Measurements from ENCODE around the gene PGAP2.
"Not testable (repeated sequence)": the region's sequence is repeated elsewhere in the genome, so short reads cannot be mapped to it uniquely, and the experiment has no call there.

The PGAP2 gene

GRCh38 chr11:3807909-3808860 is at the start of gene PGAP2:
Gene PGAP2, plus strand, starts transcription at chr11:3808560. Its CDS starts 2,700 bp downstream, at chr11:3811260.
- DNase-seq: peak; percentile 65

GRCh38 chr11:3764266-3764665 is 44.1 kb upstream of the PGAP2 start:
- no peak for DNase-seq

GRCh38 chr11:3766836-3767235 is 41.5 kb upstream of the PGAP2 start:
- DNase-seq: not testable (repeated sequence)

- DNase-seq: no peak
Measured at GRCh38 chr11:3767536-3767935, 40.8 kb upstream of the PGAP2 start.

GRCh38 chr11:3773180-3773579 is 35.2 kb upstream of the PGAP2 start:
- no peak for DNase-seq

GRCh38 chr11:3775736-3776406 is 32.5 kb upstream of the PGAP2 start:
- DNase-seq: no peak

- DNase-seq: no peak
Measured at GRCh38 chr11:3781423-3781822, 26.9 kb upstream of the PGAP2 start.

GRCh38 chr11:3782963-3783362 is 25.4 kb upstream of the PGAP2 start:
- DNase-seq: no peak

- DNase-seq: no peak
Measured at GRCh38 chr11:3783611-3784010, 24.7 kb upstream of the PGAP2 start.

GRCh38 chr11:3786781-3787428 is 21.5 kb upstream of the PGAP2 start:
- DNase-seq: no peak

GRCh38 chr11:3794387-3794786 is 14.0 kb upstream of the PGAP2 start:
- DNase-seq: not testable (repeated sequence)

GRCh38 chr11:3795131-3796001 is 13.0 kb upstream of the PGAP2 start:
- DNase-seq: no peak

- no peak for DNase-seq
Measured at GRCh38 chr11:3796002-3796311, 12.4 kb upstream of the PGAP2 start.

- DNase-seq: no peak
Measured at GRCh38 chr11:3796346-3796745, 12.0 kb upstream of the PGAP2 start.

GRCh38 chr11:3796801-3797328 is 11.5 kb upstream of the PGAP2 start:
- no peak for DNase-seq

- DNase-seq: peak; percentile 99
Measured at GRCh38 chr11:3797329-3798090, 10.8 kb upstream of the PGAP2 start, which contains the start of gene NUP98. Gene NUP98, minus strand, starts transcription at chr11:3797554. Its CDS starts 15,437 bp downstream, at chr11:3782117.

GRCh38 chr11:3799143-3799542 is 9.2 kb upstream of the PGAP2 start:
- DNase-seq: no peak

GRCh38 chr11:3799873-3800272 is 8.5 kb upstream of the PGAP2 start:
- DNase-seq: no peak

GRCh38 chr11:3802011-3802790 is 6.2 kb upstream of the PGAP2 start:
- DNase-seq: no peak

- DNase-seq: no peak
Measured at GRCh38 chr11:3803726-3804495, 4.4 kb upstream of the PGAP2 start.

Data from DMS79 treated with DMSO at 0.1 percent for 48 hours (cell line).